ENCODE results near the gene CLIC1.

DNA sequence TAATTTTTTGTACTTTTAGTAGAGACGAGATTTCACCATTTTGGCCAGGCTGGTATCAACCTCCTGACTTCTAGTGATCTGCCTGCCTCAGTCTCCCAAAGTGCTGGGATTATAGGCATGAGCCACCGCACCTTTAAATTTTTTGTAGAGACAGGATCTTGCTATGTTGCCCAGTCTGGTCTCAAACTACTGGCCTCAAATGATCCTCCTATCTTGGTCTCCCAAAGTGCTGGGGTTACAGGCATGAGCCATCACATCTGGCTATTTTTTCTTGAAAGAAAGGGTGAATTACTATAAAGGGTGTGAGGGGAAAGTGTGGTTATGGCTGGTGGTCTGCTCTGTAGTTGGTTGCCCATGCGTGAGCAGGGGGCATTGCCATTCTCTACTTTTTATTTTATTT is 28.1 kb downstream of the CLIC1 start:
- TF ChIP-seq, protein P1, sequence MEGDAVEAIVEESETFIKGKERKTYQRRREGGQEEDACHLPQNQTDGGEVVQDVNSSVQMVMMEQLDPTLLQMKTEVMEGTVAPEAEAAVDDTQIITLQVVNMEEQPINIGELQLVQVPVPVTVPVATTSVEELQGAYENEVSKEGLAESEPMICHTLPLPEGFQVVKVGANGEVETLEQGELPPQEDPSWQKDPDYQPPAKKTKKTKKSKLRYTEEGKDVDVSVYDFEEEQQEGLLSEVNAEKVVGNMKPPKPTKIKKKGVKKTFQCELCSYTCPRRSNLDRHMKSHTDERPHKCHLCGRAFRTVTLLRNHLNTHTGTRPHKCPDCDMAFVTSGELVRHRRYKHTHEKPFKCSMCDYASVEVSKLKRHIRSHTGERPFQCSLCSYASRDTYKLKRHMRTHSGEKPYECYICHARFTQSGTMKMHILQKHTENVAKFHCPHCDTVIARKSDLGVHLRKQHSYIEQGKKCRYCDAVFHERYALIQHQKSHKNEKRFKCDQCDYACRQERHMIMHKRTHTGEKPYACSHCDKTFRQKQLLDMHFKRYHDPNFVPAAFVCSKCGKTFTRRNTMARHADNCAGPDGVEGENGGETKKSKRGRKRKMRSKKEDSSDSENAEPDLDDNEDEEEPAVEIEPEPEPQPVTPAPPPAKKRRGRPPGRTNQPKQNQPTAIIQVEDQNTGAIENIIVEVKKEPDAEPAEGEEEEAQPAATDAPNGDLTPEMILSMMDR (conservative IDR thresholded peaks at IDR 0.05 in 1 of 2, IDR thresholded peaks at IDR 0.05 in 1 of 2; ENCODE audit: extremely low read depth in 1 of 2, insufficient read depth in 1 of 2, low read depth in 1 of 2, low read length in 2 of 2) = no peak
- TF ChIP-seq EZH2 (IDR thresholded peaks at IDR 0.05; ENCODE audit: borderline replicate concordance, low read length) = no peak

Data from mammary epithelial cell (primary cell).